IMR-90 (cell line): ENCODE measurements around the gene PARL. TPM values are rescaled to one million over a fixed set of nuclear protein-coding genes. Genes with fewer than 3 reads are reported as not detected.
A peak's percentile ranks its signal among the peaks of the same experiment; 100 is the strongest.

ENCODE experiments used
- CTCF ChIP-seq: conservative IDR thresholded peaks from 2 replicates; pipeline ENCODE4 v1.5.1; 2012; ENCODE audit warnings: mild to moderate bottlenecking, low read depth, low read length, improper control_type of control experiment
- NFE2L2 ChIP-seq: fragments of 150-350 bp; IDR thresholded peaks from 2 replicates; pipeline ENCODE4 v1.6.1; 2016; ENCODE audit warnings: low read depth, mild to moderate bottlenecking, low read length
- RCOR1 ChIP-seq: IDR thresholded peaks from 2 replicates; pipeline ENCODE4 v1.6.1; 2012; ENCODE audit warnings: mild to moderate bottlenecking, low read length, improper control_type of control experiment; ENCODE audit not compliant: insufficient replicate concordance
- SMC3 ChIP-seq: fragments of 150-350 bp; IDR thresholded peaks from 2 replicates; pipeline ENCODE4 v1.6.1; 2016; ENCODE audit warnings: low read depth, mild to moderate bottlenecking, antibody characterized with exemption, low read length, moderate library complexity
- polyA plus RNA-seq, 3 experiments: library from polyadenylated mRNA; depleted of rRNA; stranded (reverse); fragments of >200 nt; gene quantifications; 2 replicates each; pipeline ENCODE4 v1.2.3, GENCODE V29; 2012; ENCODE audit warnings: low replicate concordance in 1 of 3
- total RNA-seq: library from RNA; depleted of rRNA; stranded (reverse); fragments of >200 nt; gene quantifications from 2 replicates; pipeline ENCODE4 v1.2.3, GENCODE V29; 2012

The PARL gene
- total and polyA plus RNA-seq, 2 of the 4 experiments (the other 2 are of a cell fraction): 35.5 to 42.6 TPM

GRCh38 chr3:183825456-183826161 is 59.1 kb downstream of the PARL start, which contains the start of gene MAP6D1 (continued):
- TF ChIP-seq SMC3 (peak; percentile 41), RCOR1 (no peak), CTCF (peak; percentile 47), NFE2L2 (no peak)
